GM12873 (cell line): ENCODE data around the gene MRPL54.

Experiments used
- CTCF ChIP-seq: IDR thresholded peaks from 2 replicates; pipeline ENCODE4 v1.5.1; 2012; ENCODE audit warnings: low read depth, mild to moderate bottlenecking, moderate library complexity, low read length, control low read depth; ENCODE audit not compliant: insufficient read depth; ENCODE audit errors: missing control alignments

The MRPL54 gene

GRCh38 chr19:3773814-3774515 lies 11.5 kb downstream of the MRPL54 start:
- TF ChIP-seq CTCF = no peak

- TF ChIP-seq CTCF = no peak
Observed at GRCh38 chr19:3774621-3775373, 12.3 kb downstream of the MRPL54 start.

GRCh38 chr19:3775374-3775711 lies 12.9 kb downstream of the MRPL54 start:
- TF ChIP-seq CTCF = no peak

- TF ChIP-seq CTCF = no peak
Observed at GRCh38 chr19:3775831-3776230, 13.3 kb downstream of the MRPL54 start.

- TF ChIP-seq CTCF = no peak
Observed at GRCh38 chr19:3776479-3777040, 14.1 kb downstream of the MRPL54 start.

- no peak for TF ChIP-seq CTCF
Observed at GRCh38 chr19:3778104-3778867, 15.8 kb downstream of the MRPL54 start.

- TF ChIP-seq CTCF = no peak
Observed at GRCh38 chr19:3778899-3779723, 16.6 kb downstream of the MRPL54 start.
